Fibroblast of villous mesenchyme (primary cell): ENCODE measurements around the gene DAB2. TPM values are rescaled to one million over a fixed set of nuclear protein-coding genes. Genes with fewer than 3 reads are reported as not detected.

Experiments used
- DNase-seq: peaks from one replicate; pipeline ENCODE4 v3.0.0-alpha.2; 2010; ENCODE audit warnings: low read depth
- H3K4me3 ChIP-seq: 2 replicates; pipeline ENCODE4 v1.5.1; 2011; ENCODE audit warnings: low read depth, mild to moderate bottlenecking, low read length
- total RNA-seq: library from RNA; depleted of rRNA; stranded (reverse); fragments of >200 nt; gene quantifications from 2 replicates; pipeline ENCODE4 v1.2.3, GENCODE V29; 2012
- TF ChIP-seq, protein P1 (sequence below): IDR thresholded peaks from 2 replicates; pipeline ENCODE4 v1.5.1; 2012; ENCODE audit warnings: low read depth, mild to moderate bottlenecking, low read length; ENCODE audit not compliant: insufficient read depth

The DAB2 gene
- total RNA-seq, 1 donor: 332 TPM

DNA sequence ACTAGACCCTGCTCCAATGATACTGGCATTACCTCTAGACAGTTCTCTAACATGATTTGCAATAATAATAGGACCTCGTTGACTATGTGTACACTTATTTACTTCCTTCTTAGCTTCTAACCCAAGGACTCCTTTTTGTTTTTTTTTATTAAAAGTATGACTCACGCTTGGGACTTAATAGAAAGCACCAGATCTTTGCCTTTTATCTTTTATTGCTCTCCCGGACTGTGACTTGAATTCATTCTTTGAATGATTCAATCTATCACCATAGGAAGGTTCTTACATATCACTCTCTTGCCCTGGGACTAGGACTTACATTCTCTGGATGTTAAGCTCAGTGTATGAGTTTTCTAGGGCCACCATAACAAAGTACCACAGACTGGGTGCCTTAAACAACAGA lies 69.5 kb downstream of the DAB2 start:
- DNase-seq: peak; percentile 30
- no peak overlapping the region for H3K4me3 ChIP-seq
- TF ChIP-seq, protein P1, sequence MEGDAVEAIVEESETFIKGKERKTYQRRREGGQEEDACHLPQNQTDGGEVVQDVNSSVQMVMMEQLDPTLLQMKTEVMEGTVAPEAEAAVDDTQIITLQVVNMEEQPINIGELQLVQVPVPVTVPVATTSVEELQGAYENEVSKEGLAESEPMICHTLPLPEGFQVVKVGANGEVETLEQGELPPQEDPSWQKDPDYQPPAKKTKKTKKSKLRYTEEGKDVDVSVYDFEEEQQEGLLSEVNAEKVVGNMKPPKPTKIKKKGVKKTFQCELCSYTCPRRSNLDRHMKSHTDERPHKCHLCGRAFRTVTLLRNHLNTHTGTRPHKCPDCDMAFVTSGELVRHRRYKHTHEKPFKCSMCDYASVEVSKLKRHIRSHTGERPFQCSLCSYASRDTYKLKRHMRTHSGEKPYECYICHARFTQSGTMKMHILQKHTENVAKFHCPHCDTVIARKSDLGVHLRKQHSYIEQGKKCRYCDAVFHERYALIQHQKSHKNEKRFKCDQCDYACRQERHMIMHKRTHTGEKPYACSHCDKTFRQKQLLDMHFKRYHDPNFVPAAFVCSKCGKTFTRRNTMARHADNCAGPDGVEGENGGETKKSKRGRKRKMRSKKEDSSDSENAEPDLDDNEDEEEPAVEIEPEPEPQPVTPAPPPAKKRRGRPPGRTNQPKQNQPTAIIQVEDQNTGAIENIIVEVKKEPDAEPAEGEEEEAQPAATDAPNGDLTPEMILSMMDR: no peak

DNA sequence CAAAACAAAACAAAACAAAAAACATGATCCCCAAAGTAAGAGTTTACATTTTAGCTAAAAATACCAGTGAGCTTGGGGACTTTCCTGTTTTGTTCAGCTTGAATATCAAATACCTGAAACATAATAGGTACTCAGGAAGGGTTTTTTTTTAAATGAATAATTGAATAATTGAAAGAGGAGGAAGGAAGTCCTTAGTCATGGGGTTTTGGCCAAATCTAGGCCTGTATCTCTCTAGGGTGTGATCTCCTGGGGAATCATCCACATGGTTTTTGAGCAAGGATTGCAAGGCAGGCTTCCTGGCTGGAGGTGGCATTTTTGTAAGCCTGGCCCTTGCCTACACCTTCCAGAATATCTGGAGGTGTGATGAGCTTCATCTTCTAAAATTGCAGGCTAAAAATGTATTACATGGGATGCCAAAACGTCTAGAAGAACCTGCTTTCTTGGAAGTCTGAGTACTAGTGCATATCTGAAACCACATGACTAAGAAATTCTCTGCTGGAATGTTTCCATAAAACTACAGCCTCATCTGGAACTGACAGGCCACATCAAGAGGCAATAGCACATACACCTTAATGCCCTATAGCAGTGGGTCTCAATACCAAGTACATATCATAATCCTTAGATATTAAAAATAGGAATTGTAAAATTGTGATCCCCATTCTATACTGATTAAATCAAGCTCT lies 70.9 kb downstream of the DAB2 start:
- no peak for DNase-seq
- no peak overlapping the region for H3K4me3 ChIP-seq
- TF ChIP-seq, protein P1: no peak

DNA sequence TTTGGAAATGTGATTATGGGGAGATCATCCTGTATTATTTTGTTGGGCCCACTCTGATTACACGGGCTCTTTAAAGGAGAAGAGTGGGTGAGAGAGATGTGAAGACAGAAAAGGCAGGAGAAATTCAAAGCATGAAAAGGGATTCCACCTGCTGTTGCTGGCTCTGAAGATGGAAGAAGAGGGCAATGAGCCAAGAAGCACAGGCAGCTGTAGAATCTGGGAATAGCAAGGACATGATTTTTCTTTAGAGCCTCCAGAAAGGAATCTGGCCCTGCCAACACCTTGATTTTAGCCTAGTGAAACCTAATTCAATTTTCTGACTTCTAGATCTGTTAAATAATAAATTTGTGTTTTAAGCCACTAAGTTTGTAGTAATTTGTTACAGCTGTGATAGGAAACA lies 71.8 kb downstream of the DAB2 start:
- H3K4me3 ChIP-seq: no peak overlapping the region
- no peak for DNase-seq
- TF ChIP-seq, protein P1: no peak

DNA sequence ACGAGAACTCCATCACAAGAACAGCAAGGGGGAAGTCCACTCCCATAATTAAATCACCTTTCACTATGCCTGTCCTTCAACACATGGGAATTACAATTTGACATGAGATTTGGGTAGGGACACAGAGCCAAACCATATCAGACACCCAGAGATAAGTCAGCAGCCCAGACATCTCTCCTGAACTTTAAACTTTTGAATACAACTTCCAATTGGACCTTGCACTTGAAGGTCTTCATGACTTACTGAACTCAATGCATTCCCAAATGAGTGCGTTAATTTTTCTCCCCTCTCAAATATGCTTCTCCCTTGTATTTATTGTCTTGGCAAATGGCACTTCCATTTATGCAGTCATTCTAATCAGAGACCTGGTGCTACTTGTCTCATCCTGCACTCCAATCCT lies 72.6 kb downstream of the DAB2 start:
- no peak for DNase-seq
- no peak overlapping the region for H3K4me3 ChIP-seq
- TF ChIP-seq, protein P1: no peak

DNA sequence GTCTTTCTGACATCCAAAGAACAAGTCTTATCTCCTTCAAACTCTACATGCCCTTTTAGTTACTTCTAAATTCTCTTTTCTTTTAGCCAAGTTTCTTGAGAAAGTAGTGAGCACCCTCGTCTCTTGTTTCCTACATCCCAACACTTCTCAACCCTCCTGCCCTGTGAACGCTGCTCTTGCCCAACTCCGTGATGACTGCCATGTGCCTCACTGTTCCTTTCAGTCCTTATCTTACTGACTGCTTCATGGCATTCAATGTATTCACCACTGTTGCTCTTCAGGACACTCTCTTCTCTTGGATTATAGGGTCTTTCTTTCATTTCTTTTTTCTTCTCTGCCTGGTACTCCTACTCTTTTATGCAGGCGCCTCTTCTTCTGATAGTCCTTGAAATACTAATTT lies 75.3 kb downstream of the DAB2 start:
- TF ChIP-seq, protein P1: no peak
- no peak for DNase-seq

DNA sequence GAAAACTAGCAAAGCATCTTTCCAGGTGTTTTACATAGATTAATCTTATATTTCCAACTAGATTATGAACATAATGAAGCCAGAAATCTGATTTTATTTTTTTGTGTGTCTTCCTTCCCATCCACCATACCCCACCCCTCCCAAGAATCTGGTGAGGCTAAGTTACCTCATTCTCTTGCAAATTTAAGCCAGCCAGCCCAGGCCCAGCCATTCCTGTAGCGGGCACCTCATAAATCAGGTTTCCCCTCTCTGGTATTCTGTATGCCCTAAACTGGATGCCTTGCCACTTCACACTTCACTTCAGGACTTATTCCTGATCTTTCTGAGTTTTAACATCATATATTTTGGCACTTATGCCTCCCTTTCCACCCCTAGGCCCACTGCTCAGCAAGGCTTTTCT lies 82.3 kb downstream of the DAB2 start:
- DNase-seq: no peak
- TF ChIP-seq, protein P1: no peak

More for the DNA sequence above, 75.3 kb downstream of the DAB2 start:
- no peak overlapping the region for H3K4me3 ChIP-seq

DNA sequence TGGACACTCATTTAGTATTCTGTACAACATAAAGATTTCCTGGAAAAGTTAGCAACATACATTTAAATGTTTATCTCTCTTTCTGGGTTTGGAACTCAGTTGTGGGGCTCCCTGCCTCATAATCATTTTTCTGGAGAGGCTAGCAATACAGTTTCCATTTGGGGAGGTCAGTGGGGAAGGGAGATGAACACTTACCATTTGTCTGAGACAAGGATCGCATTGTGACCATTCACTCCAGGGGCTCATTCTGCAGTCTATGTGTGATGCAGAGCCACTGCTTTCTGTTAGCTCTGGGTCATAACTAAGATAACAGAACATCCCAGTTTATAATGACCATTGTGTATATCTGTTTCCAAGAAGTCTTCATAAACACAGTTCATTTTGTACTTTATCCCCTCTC lies 82.9 kb downstream of the DAB2 start:
- H3K4me3 ChIP-seq: no peak overlapping the region
- TF ChIP-seq, protein P1: no peak
- DNase-seq: no peak

More for the DNA sequence above, 82.3 kb downstream of the DAB2 start:
- H3K4me3 ChIP-seq: no peak overlapping the region
